ENCODE measurements around the gene OR1J1. TPM values are rescaled to one million over a fixed set of nuclear protein-coding genes. Genes with fewer than 3 reads are reported as not detected.

Gene OR1J1
- total and polyA plus RNA-seq, 3 donors from 2014 or later = not detected

- no peak for TF ChIP-seq POLR2A (IDR thresholded peaks at IDR 0.05)
- no peaks in the 10 kb centered on the region for H3K4me1 ChIP-seq
- no peak overlapping the region for H3K4me3 ChIP-seq
- intact Hi-C loops (cut with DNase I; ENCODE audit: low total_unique reads) = no loop called here
- H3K9me3 ChIP-seq = no peaks in the 10 kb centered on the region
- no peak for DNase-seq
- no peak overlapping the region for H3K27ac ChIP-seq
- no peaks in the 10 kb centered on the region for H3K27me3 ChIP-seq
- no peaks in the 10 kb centered on the region for H3K36me3 ChIP-seq (ENCODE audit: low read depth, missing control alignments)
- 54 to 66% methylated on average over 2 of the region's 2 CpGs for WGBS, 2 donors
Observed at GRCh38 chr9:122453677-122454135, 24.0 kb downstream of the OR1J1 start.

GRCh38 chr9:122446819-122447484, 30.8 kb downstream of the OR1J1 start:
- no peak overlapping the region for H3K4me3 ChIP-seq
- H3K36me3 ChIP-seq (ENCODE audit: low read depth, missing control alignments) = no peaks in the 10 kb centered on the region
- H3K4me1 ChIP-seq = no peaks in the 10 kb centered on the region
- no peak for DNase-seq
- H3K27ac ChIP-seq = no peak overlapping the region
- H3K27me3 ChIP-seq = no peaks in the 10 kb centered on the region
- 33 to 43% methylated on average over 3 of the region's 3 CpGs for WGBS, 2 donors
- H3K9me3 ChIP-seq = no peaks in the 10 kb centered on the region
- TF ChIP-seq CTCF (IDR thresholded peaks at IDR 0.05) (no peak), POLR2A (IDR thresholded peaks at IDR 0.05) (no peak)
- intact Hi-C loops (cut with DNase I; ENCODE audit: low total_unique reads) = no loop called here

GRCh38 chr9:122445155-122445749, 32.5 kb downstream of the OR1J1 start:
- Histone ChIP-seq H3K4me3 (no peak overlapping the region), H3K36me3 (ENCODE audit: low read depth, missing control alignments) (no peaks in the 10 kb centered on the region), H3K27me3 (no peaks in the 10 kb centered on the region), H3K27ac (no peak overlapping the region), H3K9me3 (no peaks in the 10 kb centered on the region), H3K4me1 (no peaks in the 10 kb centered on the region)
- no peak for DNase-seq
- WGBS, 2 donors = 79 to 86% methylated on average over 2 of the region's 2 CpGs
- intact Hi-C loops (cut with DNase I; ENCODE audit: low total_unique reads) = no loop called here
- TF ChIP-seq POLR2A (IDR thresholded peaks at IDR 0.05) (no peak), CTCF (IDR thresholded peaks at IDR 0.05) (no peak)

GRCh38 chr9:122444041-122444733, 33.5 kb downstream of the OR1J1 start:
- DNase-seq = no peak
- no peak overlapping the region for H3K4me3 ChIP-seq
- no peak overlapping the region for H3K27ac ChIP-seq
- no peaks in the 10 kb centered on the region for H3K36me3 ChIP-seq (ENCODE audit: low read depth, missing control alignments)
- 54 to 65% methylated on average over 5 of the region's 5 CpGs for WGBS, 2 donors
- no peaks in the 10 kb centered on the region for H3K4me1 ChIP-seq
- TF ChIP-seq CTCF (IDR thresholded peaks at IDR 0.05) (no peak), POLR2A (IDR thresholded peaks at IDR 0.05) (no peak)
- no peaks in the 10 kb centered on the region for H3K9me3 ChIP-seq
- intact Hi-C loops (cut with DNase I; ENCODE audit: low total_unique reads) = no loop called here
- no peaks in the 10 kb centered on the region for H3K27me3 ChIP-seq

GRCh38 chr9:122442568-122442967, 35.2 kb downstream of the OR1J1 start:
- intact Hi-C loops (cut with DNase I; ENCODE audit: low total_unique reads) = no loop called here
- 85 to 88% methylated on average over 1 of the region's 1 CpG for WGBS, 2 donors
- Histone ChIP-seq H3K4me3 (no peak overlapping the region), H3K4me1 (no peaks in the 10 kb centered on the region), H3K27ac (no peak overlapping the region), H3K9me3 (no peaks in the 10 kb centered on the region), H3K27me3 (no peaks in the 10 kb centered on the region), H3K36me3 (ENCODE audit: low read depth, missing control alignments) (no peaks in the 10 kb centered on the region)
- DNase-seq = no peak
- TF ChIP-seq CTCF (IDR thresholded peaks at IDR 0.05) (no peak), POLR2A (IDR thresholded peaks at IDR 0.05) (no peak)

Data from testis (tissue), 3 donors.